HUES48 (cell line): Measurements from ENCODE around the gene TUT1.
A peak's percentile ranks its signal among the peaks of the same experiment; 100 is the strongest.
"Not testable (repeated sequence)": the region's sequence is repeated elsewhere in the genome, so short reads cannot be mapped to it uniquely, and the experiment has no call there.

Source experiments
- H3K27ac ChIP-seq: one replicate; pipeline ENCODE4 v1.7.0; 2013; ENCODE audit warnings: low read depth, low read length, inconsistent platforms
- H3K27me3 ChIP-seq: 2 replicates; pipeline ENCODE4 v1.6.1; 2013; ENCODE audit warnings: mild to moderate bottlenecking, low read length; ENCODE audit not compliant: control insufficient read depth, insufficient read depth
- H3K36me3 ChIP-seq: 2 replicates; pipeline ENCODE4 v1.6.1; 2013; ENCODE audit warnings: low read length; ENCODE audit not compliant: control insufficient read depth, insufficient read depth
- H3K4me1 ChIP-seq: 2 replicates; pipeline ENCODE4 v1.6.1; 2013; ENCODE audit warnings: mild to moderate bottlenecking, low read length; ENCODE audit not compliant: control insufficient read depth, insufficient read depth
- H3K4me3 ChIP-seq: 2 replicates; pipeline ENCODE4 v1.5.1; 2013; ENCODE audit warnings: mild to moderate bottlenecking, low read depth, low read length
- H3K9ac ChIP-seq: 2 replicates; pipeline ENCODE4 v1.6.1; 2013; ENCODE audit warnings: mild to moderate bottlenecking, low read depth, low read length, moderate library complexity
- H3K9me3 ChIP-seq: 2 replicates; pipeline ENCODE4 v1.6.1; 2013; ENCODE audit warnings: low read length; ENCODE audit not compliant: control insufficient read depth, insufficient read depth

The TUT1 gene

DNA sequence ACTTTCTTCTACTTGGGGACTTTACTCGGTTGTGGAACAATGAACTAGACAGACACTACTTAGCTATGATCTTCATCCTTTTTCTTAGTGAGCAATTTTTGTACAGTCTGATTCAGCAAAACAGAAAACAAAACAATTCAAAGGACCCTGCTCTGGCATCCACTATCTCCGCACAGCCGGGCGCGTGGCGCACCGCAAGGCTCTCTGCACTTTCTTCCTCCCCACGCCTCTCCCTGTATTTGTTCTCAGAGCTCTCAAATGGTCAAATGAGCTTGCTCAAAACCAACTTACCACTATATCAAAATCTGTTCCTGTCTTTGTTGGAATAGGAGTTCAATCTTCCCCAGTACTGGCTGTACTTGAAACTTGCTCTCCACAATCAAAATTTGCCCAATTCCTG, 25.1 kb downstream of the TUT1 start:
- no peak overlapping the region for H3K27ac ChIP-seq

DNA sequence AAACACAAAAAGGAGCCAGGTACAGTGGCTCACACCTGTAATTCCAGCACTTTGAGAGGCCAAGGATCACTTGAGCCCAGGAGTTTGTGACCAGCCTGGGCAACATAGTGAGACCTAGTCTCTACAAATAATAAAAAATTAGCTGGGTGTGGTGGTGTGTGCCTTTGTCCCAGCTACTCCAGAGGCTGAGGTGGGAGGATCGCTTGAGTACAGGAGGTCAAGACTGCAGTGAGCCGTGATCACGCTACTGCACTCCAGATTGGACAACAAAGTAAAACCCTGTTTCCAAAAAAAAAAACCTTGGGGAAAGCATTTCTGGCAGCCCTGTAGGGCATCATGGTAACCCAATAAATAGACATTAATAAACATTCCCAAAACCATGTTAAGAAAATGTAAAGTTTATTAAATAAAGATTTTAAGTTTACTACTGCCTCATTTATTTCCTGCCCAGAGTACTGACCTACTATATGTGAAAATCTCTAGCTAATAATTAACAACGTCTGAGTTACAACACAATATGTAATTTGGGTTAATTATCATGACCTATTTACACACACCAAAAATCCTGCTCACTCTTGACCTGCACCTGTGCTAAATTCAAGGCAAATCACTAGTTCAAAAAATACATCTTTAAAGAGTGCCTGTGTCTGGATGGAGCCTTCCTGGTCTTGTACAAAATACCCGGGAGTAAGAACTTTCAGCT, 26.1 kb downstream of the TUT1 start:
- peaks cover 17% of the 10 kb centered on the region for H3K4me1 ChIP-seq
- H3K4me3 ChIP-seq, result no peak overlapping the region
- H3K9ac ChIP-seq, result no peak overlapping the region
- peaks cover 82% of the 10 kb centered on the region for H3K36me3 ChIP-seq
- no peak overlapping the region for H3K27ac ChIP-seq
- H3K9me3 ChIP-seq, result no peaks in the 10 kb centered on the region
- H3K27me3 ChIP-seq, result no peaks in the 10 kb centered on the region

More for the DNA sequence above, 25.1 kb downstream of the TUT1 start:
- Histone ChIP-seq H3K9ac (no peak overlapping the region), H3K4me1 (peaks cover 9% of the 10 kb centered on the region; the same call in 1 of the 2 replicates), H3K9me3 (no peaks in the 10 kb centered on the region), H3K27me3 (no peaks in the 10 kb centered on the region), H3K4me3 (no peak overlapping the region), H3K36me3 (peaks cover 86% of the 10 kb centered on the region)

DNA sequence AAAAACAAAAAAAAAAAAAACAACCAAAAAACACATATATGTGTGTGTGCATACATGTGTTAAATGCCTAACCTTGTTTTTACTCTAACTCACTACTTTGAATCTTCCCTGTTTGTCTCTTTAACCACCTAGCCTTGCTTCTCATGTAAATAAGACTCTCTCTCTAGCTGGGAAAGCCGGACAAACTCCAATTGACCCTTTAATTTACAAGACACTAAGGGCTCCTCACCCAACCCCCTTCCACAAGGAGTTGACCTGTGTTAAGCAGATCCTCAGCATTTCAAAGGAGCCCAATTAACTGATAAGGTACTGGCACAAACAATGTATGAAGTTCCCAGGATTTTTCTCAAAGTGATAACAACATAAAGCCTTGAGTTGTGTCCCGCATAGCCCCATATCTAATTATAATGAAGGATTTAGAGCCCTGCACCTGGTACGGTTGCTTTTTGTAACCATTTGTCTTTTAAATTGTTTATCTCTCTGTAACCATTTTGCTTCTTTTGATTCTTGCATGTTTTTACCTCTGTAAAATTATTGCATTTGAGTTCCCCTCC, 29.6 kb downstream of the TUT1 start:
- Histone ChIP-seq H3K4me3 (peak overlapping the region; percentile 44), H3K27ac (peak overlapping the region; percentile 88), H3K4me1 (peaks cover 38% of the 10 kb centered on the region), H3K36me3 (peaks cover 84% of the 10 kb centered on the region)
- not testable (repeated sequence) for H3K27me3 ChIP-seq, H3K9me3 ChIP-seq, H3K9ac ChIP-seq

DNA sequence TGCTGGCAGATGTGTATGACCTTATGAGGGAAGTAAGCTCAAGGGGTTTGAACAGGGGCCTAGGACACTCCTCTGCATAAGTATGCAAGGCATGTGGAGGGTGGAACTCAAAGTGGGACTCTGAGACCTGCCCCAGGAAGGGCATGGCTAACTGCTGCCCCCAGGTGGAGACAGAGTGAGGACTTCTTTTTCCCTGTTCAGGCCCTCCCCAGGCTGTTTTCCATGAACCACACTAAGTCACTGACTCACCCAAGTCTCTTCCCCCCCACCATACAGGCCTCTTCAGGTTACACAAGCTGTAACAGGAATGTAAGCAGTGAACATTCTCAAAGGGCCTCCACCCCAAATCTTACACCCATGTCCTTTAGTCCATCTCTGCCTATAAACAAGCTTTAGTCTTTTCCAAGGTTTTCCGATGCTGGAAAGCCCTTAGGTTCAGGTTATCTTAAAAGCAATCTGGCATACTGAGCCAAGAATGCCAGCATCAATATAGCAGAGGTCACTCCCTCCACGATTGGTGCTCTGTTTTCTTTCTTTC, 30.7 kb downstream of the TUT1 start:
- peak overlapping the region; percentile 26; the same call in 1 of the 2 replicates for H3K4me3 ChIP-seq

GRCh38 chr11:62559626-62560025, 31.7 kb downstream of the TUT1 start:
- peak overlapping the region; percentile 3; the same call in 1 of the 2 replicates for H3K9ac ChIP-seq
- peaks cover 49% of the 10 kb centered on the region for H3K4me1 ChIP-seq
- peak overlapping the region; percentile 86 for H3K27ac ChIP-seq
- not testable (repeated sequence) for H3K9me3 ChIP-seq, H3K27me3 ChIP-seq, H3K4me3 ChIP-seq
- peaks cover 64% of the 10 kb centered on the region for H3K36me3 ChIP-seq

More for the DNA sequence above, 30.7 kb downstream of the TUT1 start:
- Histone ChIP-seq H3K9ac (0 out of 2 replicates have a peak overlapping the region, but pooled peaks have one; percentile 3), H3K9me3 (no peaks in the 10 kb centered on the region), H3K4me1 (peaks cover 48% of the 10 kb centered on the region), H3K27ac (peak overlapping the region; percentile 88), H3K27me3 (no peaks in the 10 kb centered on the region), H3K36me3 (peaks cover 74% of the 10 kb centered on the region)

GRCh38 chr11:62559204-62559603, 32.1 kb downstream of the TUT1 start:
- Histone ChIP-seq H3K9ac (no peak overlapping the region), H3K4me3 (no peak overlapping the region), H3K27ac (peak overlapping the region; percentile 86), H3K27me3 (no peaks in the 10 kb centered on the region), H3K9me3 (no peaks in the 10 kb centered on the region), H3K36me3 (peaks cover 63% of the 10 kb centered on the region), H3K4me1 (peaks cover 50% of the 10 kb centered on the region)

- no peak overlapping the region for H3K4me3 ChIP-seq
- peak overlapping the region; percentile 2 for H3K27ac ChIP-seq
- no peaks in the 10 kb centered on the region for H3K9me3 ChIP-seq
- peaks cover 59% of the 10 kb centered on the region for H3K36me3 ChIP-seq
- peaks cover 56% of the 10 kb centered on the region for H3K4me1 ChIP-seq
- H3K27me3 ChIP-seq, result no peaks in the 10 kb centered on the region
- H3K9ac ChIP-seq, result no peak overlapping the region
Observed at GRCh38 chr11:62558669-62559068, 32.7 kb downstream of the TUT1 start.

- Histone ChIP-seq H3K9ac (no peak overlapping the region; the same call in 1 of the 2 replicates), H3K9me3 (no peaks in the 10 kb centered on the region), H3K27me3 (no peaks in the 10 kb centered on the region), H3K27ac (peak overlapping the region; percentile 80), H3K4me3 (no peak overlapping the region), H3K4me1 (peaks cover 63% of the 10 kb centered on the region), H3K36me3 (peaks cover 44% of the 10 kb centered on the region)
Observed at GRCh38 chr11:62556875-62557631, 34.3 kb downstream of the TUT1 start.

GRCh38 chr11:62556108-62556874, 35.0 kb downstream of the TUT1 start:
- peaks cover 43% of the 10 kb centered on the region for H3K36me3 ChIP-seq
- no peaks in the 10 kb centered on the region for H3K9me3 ChIP-seq
- peaks cover 67% of the 10 kb centered on the region for H3K4me1 ChIP-seq
- H3K27me3 ChIP-seq, result no peaks in the 10 kb centered on the region
- H3K4me3 ChIP-seq, result no peak overlapping the region
- no peak overlapping the region; the same call in 1 of the 2 replicates for H3K9ac ChIP-seq
- peak overlapping the region; percentile 80 for H3K27ac ChIP-seq

DNA sequence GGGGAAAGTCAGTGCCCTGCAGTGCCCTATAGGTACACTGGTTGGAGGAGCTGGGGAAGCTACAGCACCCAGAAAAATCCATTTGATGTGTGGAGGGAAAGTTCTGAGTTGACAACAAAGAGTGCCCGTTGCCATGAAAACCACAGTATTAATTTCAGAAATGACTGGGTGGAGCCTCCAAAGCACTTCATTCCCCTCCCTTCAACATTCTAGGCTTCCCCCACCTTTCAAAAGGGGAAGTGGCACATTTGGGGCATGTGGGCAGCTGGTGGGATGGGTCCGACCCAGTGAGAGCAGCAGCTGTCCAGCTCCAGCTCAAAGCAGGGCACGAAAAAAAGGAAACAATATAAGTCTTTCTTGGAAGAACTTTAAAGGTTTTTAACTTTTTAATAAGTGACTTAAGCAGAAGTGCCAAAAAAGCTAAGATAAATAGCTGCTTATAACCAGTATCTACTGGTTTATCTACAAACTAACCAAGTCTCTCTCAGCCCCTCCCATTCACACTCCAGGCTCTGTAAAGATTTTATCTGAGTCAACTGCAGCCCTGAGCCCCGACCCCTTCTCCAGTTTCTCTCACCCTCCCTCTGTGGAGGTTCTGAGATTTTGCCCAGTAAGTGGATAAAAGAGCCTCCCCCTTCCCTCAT, 35.7 kb downstream of the TUT1 start:
- H3K4me3 ChIP-seq, result no peak overlapping the region
- peaks cover 61% of the 10 kb centered on the region for H3K4me1 ChIP-seq

More for the DNA sequence above, 35.7 kb downstream of the TUT1 start:
- peak overlapping the region; percentile 80 for H3K27ac ChIP-seq
- H3K36me3 ChIP-seq, result peaks cover 39% of the 10 kb centered on the region
- H3K9ac ChIP-seq, result no peak overlapping the region
- no peaks in the 10 kb centered on the region for H3K9me3 ChIP-seq
- H3K27me3 ChIP-seq, result no peaks in the 10 kb centered on the region
